Adipose tissue (tissue), 3 donors: ENCODE data around the gene FBXL20. TPM values are rescaled to one million over a fixed set of nuclear protein-coding genes. Genes with fewer than 3 reads are reported as not detected.

ENCODE experiments used
- H3K27ac ChIP-seq: one replicate; pipeline ENCODE4 v1.5.1; 2013; ENCODE audit warnings: low read depth, low read length
- WGBS, 3 donors: extraction: QIAGEN DNeasy Blood & Tissue Kit; methylation state at CpG; one replicate each; pipeline ENCODE4 v1.1.7; 2013; 5-methylcytosine and 5-hydroxymethylcytosine counted together
- polyA plus RNA-seq, 3 donors: library from polyadenylated mRNA; stranded (reverse); fragments of 200-250 nt; gene quantifications; one replicate each; pipeline ENCODE4 v1.2.3, GENCODE V29; 2013
- donor health status: healthy with polysubstance abuse.
- donor health status: Bipolar disorder and iron deficiency.
- donor health status: healthy.

FBXL20 gene
- polyA plus RNA-seq, 3 donors, result 2.3 to 4.5 (median 3.5) TPM

GRCh38 chr17:39222866-39223834, 178.3 kb downstream of the FBXL20 start:
- no peak overlapping the region for H3K27ac ChIP-seq
- WGBS, 3 donors, result 77 to 83% (median 82%) methylated on average over 9 of the region's 9 CpGs

- WGBS, 3 donors, result 81 to 89% (median 87%) methylated on average over 6 to 7 of the region's 7 CpGs
- H3K27ac ChIP-seq, result no peak overlapping the region
These were observed 179.3 kb downstream of the FBXL20 start for GRCh38 chr17:39222151-39222550.

- WGBS, 3 donors, result 93 to 96% (median 96%) methylated on average over 6 of the region's 6 CpGs
- no peak overlapping the region for H3K27ac ChIP-seq
These were observed 179.9 kb downstream of the FBXL20 start for GRCh38 chr17:39221572-39221971.

GRCh38 chr17:39219647-39220154, 181.7 kb downstream of the FBXL20 start:
- no peak overlapping the region for H3K27ac ChIP-seq
- WGBS, 3 donors, result 55 to 64% (median 63%) methylated on average over 8 of the region's 8 CpGs

GRCh38 chr17:39218906-39219305, 182.5 kb downstream of the FBXL20 start:
- no peak overlapping the region for H3K27ac ChIP-seq
- 69 to 75% (median 71%) methylated on average over 8 of the region's 8 CpGs for WGBS, 3 donors

GRCh38 chr17:39217734-39218369, 183.6 kb downstream of the FBXL20 start:
- 25 to 37% (median 34%) methylated on average over 24 of the region's 24 CpGs for WGBS, 3 donors
- no peak overlapping the region for H3K27ac ChIP-seq

- H3K27ac ChIP-seq, result no peak overlapping the region
- WGBS, 3 donors, result 73 to 82% (median 76%) methylated on average over 9 of the region's 9 CpGs
These were observed 187.6 kb downstream of the FBXL20 start for GRCh38 chr17:39213852-39214251.

- H3K27ac ChIP-seq, result no peak overlapping the region
These were observed 188.5 kb downstream of the FBXL20 start for GRCh38 chr17:39212841-39213480.

GRCh38 chr17:39212195-39212810, 189.1 kb downstream of the FBXL20 start:
- no peak overlapping the region for H3K27ac ChIP-seq
- 81 to 89% (median 86%) methylated on average over 10 to 11 of the region's 11 CpGs for WGBS, 3 donors

More at GRCh38 chr17:39212841-39213480, 188.5 kb downstream of the FBXL20 start:
- 61 to 68% (median 66%) methylated on average over 16 of the region's 16 CpGs for WGBS, 3 donors

- WGBS, 3 donors, result 5 to 20% (median 10%) methylated on average over 9 to 22 of the region's 22 CpGs
- no peak overlapping the region for H3K27ac ChIP-seq
These were observed 191.4 kb downstream of the FBXL20 start for GRCh38 chr17:39210093-39210434.

- WGBS, 3 donors, result 2 to 5% (median 2%) methylated on average over 33 to 39 of the region's 39 CpGs
- H3K27ac ChIP-seq, result no peak overlapping the region
These were observed 191.9 kb downstream of the FBXL20 start for GRCh38 chr17:39209317-39210092.

- WGBS, 3 donors, result 52 to 67% (median 59%) methylated on average over 8 of the region's 8 CpGs
- no peak overlapping the region for H3K27ac ChIP-seq
These were observed 192.5 kb downstream of the FBXL20 start for GRCh38 chr17:39208893-39209292.

GRCh38 chr17:39208136-39208535, 193.3 kb downstream of the FBXL20 start:
- whole genome bisulfite sequencing, 3 donors, result 63 to 69% (median 65%) methylated on average over 7 of the region's 7 CpGs
- H3K27ac ChIP-seq, result no peak overlapping the region

- WGBS, 3 donors, result 75 to 89% (median 81%) methylated on average over 3 of the region's 3 CpGs
- H3K27ac ChIP-seq, result no peak overlapping the region
These were observed 196.3 kb downstream of the FBXL20 start for GRCh38 chr17:39205112-39205526.

- no peak overlapping the region for H3K27ac ChIP-seq
These were observed 197.2 kb downstream of the FBXL20 start for GRCh38 chr17:39204245-39204644.

More at GRCh38 chr17:39204245-39204644, 197.2 kb downstream of the FBXL20 start:
- WGBS, 3 donors, result 81 to 93% (median 83%) methylated on average over 8 of the region's 8 CpGs
